GM19035 (cell line): ENCODE results near the gene RAB4B.
"Not testable (repeated sequence)": the region's sequence is repeated elsewhere in the genome, so short reads cannot be mapped to it uniquely, and the experiment has no call there.

Experiments used
- ATAC-seq: cut with Tn5 transposase; IDR thresholded peaks from one replicate; pipeline ENCODE4 v1.9.1; 2021; ENCODE audit not compliant: unreplicated experiment

The RAB4B gene

DNA sequence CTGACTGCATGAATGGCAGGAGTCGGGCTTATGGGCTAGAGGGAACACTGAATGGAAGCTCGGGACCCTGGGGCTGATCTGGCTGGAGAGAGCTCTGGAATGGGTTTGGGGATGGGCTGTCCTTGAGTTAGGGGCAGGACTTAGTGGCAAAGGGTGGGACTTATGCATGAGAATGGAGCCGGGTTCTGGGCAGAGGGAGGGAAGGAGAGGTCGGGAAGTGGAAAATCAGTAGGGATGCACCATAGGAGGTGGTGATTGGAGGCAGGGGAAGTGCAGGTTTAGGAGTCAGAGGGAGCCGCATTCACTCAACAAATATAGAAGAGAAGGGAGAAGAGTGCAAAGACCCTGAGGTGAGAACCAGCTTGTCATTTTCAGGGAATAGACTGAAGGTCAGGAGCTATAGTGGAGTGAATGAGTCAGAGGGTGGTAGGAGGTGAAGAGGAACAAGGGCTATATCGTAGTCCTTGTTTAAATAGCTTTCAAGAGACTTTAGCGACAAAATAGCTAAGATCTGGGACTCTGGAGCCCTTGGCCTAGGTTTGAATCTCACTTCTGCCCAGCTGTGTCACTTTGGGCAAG lies 748 bp downstream of the RAB4B start:
- no peak for ATAC-seq

GRCh38 chr19:40780582-40780981 lies 2.5 kb downstream of the RAB4B start:
- no peak for ATAC-seq

DNA sequence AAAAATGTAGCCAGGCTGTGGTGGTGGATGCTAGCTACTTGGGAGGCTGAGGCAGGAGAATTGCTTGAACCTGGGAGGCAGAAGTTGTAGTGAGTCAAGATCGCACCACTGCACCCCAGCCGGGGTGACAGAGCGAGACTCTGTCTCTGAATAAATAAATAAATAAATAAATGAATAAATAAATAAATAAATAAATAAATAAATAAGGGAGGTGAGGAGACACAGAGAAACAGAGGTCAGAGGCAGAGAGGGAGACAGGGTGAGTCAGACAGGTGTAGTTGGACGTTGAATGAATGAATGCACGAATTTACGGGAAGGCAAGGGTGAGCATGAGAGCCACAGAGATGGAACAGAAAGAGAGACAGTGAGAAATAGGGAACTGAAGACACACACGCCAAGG lies 3.1 kb downstream of the RAB4B start:
- no peak for ATAC-seq

DNA sequence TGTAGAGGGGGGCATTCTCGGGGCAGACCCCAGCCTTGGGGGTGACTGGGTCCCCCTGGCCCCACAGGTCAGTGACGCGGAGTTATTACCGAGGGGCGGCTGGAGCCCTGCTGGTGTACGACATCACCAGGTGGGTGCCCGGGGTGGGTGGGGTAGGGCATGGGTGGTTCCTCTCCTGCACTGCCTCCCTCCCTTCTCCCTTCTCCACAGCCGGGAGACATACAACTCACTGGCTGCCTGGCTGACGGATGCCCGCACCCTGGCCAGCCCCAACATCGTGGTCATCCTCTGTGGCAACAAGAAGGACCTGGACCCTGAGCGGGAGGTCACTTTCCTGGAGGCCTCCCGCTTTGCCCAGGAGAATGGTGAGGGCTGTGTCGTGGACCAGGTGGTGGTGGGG lies 5.7 kb downstream of the RAB4B start:
- ATAC-seq: no peak

GRCh38 chr19:40784146-40784545 lies 6.1 kb downstream of the RAB4B start:
- not testable (repeated sequence) for ATAC-seq

DNA sequence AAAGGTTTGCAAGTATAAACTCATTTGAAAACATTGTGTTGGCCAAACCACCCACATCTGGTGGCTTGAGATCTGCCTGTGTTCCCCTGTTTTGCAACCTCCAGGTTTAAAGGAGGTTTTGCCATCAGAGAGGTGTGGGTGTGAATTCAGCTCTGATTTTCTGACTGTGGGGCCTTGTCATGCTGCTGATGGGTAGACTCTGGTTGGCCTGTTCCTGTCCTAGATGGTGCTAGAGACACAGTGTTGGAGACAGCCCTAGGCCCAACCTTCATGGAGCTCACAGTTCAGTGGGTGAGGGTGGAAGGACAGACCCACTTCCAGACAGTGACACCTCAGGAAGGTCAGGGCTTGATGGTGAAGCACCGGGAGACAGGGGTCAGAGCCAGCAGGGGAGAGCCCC lies 7.5 kb downstream of the RAB4B start:
- no peak for ATAC-seq

- ATAC-seq: no peak
These were observed 8.3 kb downstream of the RAB4B start for GRCh38 chr19:40786060-40787037.

GRCh38 chr19:40791349-40791748 lies 13.3 kb downstream of the RAB4B start:
- no peak for ATAC-seq

- no peak for ATAC-seq
These were observed 13.9 kb downstream of the RAB4B start for GRCh38 chr19:40791996-40792395.

GRCh38 chr19:40797166-40797962 lies 19.3 kb downstream of the RAB4B start:
- ATAC-seq: no peak

DNA sequence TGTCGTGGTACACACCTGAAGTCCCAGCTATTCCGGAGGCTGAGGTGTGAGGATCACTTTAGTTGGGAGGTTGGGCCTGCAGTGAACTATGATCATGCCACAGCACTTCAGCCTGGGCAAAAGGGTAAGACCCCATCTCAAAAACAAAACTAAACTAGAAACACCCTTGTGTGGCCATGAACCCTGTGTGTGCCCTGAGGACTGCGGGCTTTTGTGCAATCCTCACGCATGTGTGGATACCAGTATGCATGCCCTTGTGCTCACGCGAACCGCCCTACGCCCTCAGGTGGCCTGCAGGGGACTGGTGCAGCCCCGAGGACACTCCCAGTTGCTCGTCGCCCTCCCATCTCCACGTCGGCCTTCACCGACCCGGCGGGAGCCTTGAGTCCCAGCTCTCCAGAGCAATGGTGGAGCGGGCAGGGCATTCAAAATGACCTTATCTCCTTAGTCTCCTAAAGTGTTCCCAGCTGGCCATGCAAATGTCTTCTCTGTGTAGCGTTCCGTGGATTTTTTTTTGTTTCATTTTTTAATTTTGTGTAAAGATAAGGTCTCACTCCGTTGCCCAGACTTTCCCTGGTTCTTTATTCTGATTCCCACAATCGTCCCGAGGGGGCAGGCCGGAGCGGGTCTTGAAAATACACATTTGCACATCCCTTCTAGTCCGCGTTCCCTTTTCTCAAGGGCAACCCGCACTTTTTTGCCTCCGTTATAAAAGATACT lies 20.1 kb downstream of the RAB4B start:
- peak; percentile 26 for ATAC-seq

DNA sequence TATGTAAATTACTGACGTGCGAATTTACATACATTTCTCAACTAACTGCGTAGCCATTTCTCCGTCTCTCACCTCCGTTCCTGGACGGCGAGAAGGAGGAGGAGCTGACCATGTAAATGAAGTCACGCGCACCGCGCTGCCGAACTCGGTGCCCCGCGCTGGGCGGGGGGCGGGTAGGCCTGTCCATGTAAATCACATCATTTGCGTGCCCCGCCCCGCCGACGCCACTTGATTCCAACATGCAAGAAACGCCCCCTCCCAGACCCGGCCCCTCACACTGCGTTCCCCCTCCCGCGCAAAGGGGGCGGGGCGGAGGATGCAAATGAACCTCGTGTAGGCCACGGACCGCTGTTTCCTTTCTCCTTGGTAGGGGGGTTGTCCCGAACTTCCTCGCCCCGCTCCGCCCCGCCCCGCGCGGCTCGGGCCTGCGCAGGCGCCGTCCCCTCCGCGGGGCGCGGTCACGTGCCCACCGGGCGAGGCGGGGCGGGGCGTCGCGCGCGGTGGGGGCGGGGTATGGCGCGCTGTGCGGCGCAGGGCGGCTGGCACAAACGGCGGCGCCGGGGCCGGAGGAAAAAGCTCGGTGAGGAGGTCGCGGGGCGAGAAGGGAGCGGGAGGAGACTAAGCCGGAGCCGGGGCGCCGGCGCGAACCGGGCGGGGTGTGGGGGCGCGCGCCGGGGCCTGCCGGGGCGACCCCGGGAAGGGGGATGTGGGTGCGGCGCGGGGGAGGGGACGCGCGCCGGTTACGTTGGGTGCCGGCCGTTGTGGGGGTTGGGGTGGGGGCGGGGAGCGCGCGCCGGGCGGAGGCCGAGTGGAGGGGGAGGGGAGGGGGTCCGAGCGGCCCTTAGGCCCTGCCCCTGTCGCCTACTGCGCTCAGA lies 20.9 kb downstream of the RAB4B start, which contains the start of gene EGLN2:
Gene EGLN2 (plus strand): TSS at position 509 of the 875 bp plus-strand sequence. CDS start 1,382 bp downstream, outside the sequence.
- peak; percentile 78 for ATAC-seq

DNA sequence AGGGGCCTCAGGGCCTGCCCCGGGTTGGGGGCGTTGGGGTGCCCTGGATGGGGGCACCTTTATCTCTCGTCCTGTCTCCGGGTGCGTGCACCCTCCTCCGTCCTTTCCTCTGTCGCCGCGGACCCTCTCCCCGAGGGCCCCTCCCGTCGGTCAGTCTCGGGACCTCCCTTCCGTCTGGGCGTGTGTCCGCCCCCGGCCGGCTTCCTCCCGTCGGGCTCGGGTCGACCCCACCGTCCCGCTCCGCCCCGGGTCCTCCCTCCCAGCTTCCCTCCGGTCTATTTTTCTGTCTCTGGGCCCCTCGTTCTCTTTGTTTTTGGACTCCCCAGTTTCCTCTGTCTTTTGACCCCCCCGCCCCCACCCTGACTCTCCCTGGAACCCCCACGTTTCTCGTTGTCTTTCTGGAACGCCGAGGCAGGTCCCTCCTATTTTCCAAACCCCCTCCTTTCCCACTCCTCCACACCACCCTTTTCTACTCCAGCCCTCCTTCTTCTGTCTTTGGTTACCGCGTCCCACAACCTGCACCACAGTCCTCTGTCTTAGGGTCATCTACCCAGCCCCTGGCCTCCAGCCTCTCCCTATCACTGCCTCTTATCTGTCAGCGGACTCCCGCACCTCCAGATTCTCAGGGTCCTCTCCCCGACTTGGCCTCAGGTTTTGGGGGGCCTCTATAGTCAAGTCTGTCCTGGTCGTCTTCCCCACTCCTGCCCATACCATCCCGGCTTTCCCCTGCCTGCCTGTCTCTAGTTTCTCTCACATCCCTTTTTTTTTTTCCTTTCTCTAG lies 21.7 kb downstream of the RAB4B start:
- ATAC-seq: peak; percentile 19

GRCh38 chr19:40800339-40800996 lies 22.4 kb downstream of the RAB4B start:
- ATAC-seq: no peak

- ATAC-seq: no peak
These were observed 22.9 kb downstream of the RAB4B start for GRCh38 chr19:40800997-40801377.

GRCh38 chr19:40801426-40802299 lies 23.6 kb downstream of the RAB4B start:
- ATAC-seq: no peak

DNA sequence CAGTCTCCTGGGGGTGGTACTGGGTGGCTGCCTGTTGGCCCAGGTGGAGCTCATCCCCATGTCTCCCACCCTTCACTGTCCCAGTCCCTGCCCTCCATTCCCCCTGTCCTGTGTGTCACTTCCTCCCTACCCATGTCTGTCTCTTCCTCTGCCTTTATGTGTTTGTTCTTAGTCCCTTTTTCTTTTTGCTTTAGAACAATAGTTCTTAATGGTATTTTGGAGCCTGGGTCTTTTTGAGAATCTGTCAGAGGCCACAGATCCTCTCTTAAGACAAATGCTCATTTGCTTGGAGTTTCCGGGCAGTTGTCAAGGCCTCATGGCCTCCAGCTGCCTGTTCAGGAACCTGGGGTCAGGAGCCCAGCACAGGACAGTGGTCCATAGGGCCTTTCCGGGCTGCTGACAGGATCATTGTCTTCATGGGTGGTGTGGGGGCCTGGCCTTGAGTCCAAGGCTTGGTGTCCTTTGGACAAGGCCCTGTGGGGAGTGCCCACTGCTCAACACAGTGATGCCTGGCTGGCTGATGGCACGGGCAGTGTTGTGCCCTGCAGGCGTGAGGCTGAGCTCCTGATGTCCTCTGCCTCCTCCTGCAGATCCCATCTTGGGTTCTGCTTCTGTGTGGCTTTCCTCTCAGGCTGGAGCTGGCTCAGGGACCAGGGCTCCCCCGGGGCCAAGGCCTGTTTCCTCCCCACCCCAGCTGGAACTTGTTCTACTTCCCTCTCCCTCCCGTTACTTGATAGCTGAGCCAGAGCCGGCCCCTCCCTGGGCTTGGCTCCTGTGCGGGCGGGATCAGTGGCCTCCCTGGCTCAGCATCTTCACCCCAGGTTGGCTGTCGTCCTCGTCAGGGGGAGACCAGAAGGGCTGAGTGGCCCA lies 24.5 kb downstream of the RAB4B start:
- no peak for ATAC-seq
